Measurements from ENCODE around the gene ARHGAP42.

DNA sequence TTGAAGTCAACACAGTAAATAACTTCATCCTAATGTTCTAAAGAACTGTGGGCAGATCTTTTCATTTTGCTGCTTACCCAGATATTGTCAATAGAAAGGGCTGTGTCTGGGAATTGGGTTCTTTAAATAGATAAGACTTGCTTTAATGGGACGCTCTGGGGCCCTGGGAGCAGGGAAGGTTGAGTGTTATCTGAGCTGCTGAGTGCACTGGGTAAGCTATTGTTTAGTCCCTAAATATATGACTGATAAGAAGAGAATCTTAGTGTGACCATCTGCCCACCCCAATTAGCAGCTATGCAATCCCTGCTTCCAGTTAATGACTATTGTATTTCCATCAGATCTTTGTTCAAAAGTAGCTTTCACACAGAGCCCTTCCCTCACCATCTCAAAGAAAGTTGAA, 44.4 kb downstream of the ARHGAP42 start:
- TF ChIP-seq, protein P1, sequence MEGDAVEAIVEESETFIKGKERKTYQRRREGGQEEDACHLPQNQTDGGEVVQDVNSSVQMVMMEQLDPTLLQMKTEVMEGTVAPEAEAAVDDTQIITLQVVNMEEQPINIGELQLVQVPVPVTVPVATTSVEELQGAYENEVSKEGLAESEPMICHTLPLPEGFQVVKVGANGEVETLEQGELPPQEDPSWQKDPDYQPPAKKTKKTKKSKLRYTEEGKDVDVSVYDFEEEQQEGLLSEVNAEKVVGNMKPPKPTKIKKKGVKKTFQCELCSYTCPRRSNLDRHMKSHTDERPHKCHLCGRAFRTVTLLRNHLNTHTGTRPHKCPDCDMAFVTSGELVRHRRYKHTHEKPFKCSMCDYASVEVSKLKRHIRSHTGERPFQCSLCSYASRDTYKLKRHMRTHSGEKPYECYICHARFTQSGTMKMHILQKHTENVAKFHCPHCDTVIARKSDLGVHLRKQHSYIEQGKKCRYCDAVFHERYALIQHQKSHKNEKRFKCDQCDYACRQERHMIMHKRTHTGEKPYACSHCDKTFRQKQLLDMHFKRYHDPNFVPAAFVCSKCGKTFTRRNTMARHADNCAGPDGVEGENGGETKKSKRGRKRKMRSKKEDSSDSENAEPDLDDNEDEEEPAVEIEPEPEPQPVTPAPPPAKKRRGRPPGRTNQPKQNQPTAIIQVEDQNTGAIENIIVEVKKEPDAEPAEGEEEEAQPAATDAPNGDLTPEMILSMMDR (IDR thresholded peaks at IDR 0.05; ENCODE audit: borderline replicate concordance, extremely low read depth, low read length, poor library complexity, severe bottlenecking), result no peak
- TF ChIP-seq EZH2 (IDR thresholded peaks at IDR 0.05; ENCODE audit: borderline replicate concordance, low read depth, low read length, severe bottlenecking), result no peak

Measured in DND-41 (cell line).